GM18526 (cell line): ENCODE measurements around the gene CAPN10.

Experiments used
- POLR2A ChIP-seq: IDR thresholded peaks from 3 replicates; pipeline ENCODE4 v1.6.1; 2011; ENCODE audit not compliant: insufficient read length; ENCODE audit errors: extremely low read depth

CAPN10 gene

GRCh38 chr2:240620149-240620731 lies 33.7 kb downstream of the CAPN10 start:
- no peak for TF ChIP-seq POLR2A

GRCh38 chr2:240620859-240621258 lies 34.3 kb downstream of the CAPN10 start:
- no peak for TF ChIP-seq POLR2A

- no peak for TF ChIP-seq POLR2A
These were observed 35.5 kb downstream of the CAPN10 start for GRCh38 chr2:240622060-240622411.

GRCh38 chr2:240622531-240623235 lies 36.1 kb downstream of the CAPN10 start:
- TF ChIP-seq POLR2A: no peak

GRCh38 chr2:240623531-240624010 lies 37.0 kb downstream of the CAPN10 start:
- TF ChIP-seq POLR2A: no peak

- TF ChIP-seq POLR2A: no peak
These were observed 37.7 kb downstream of the CAPN10 start for GRCh38 chr2:240624011-240624949.

- TF ChIP-seq POLR2A: no peak
These were observed 38.6 kb downstream of the CAPN10 start, which contains the start of gene GPR35 for GRCh38 chr2:240624950-240625621. Gene GPR35 (plus strand): TSS chr2:240625480. CDS start chr2:240629953, 4,473 bp downstream.

GRCh38 chr2:240626531-240627300 lies 40.2 kb downstream of the CAPN10 start:
- TF ChIP-seq POLR2A: no peak

GRCh38 chr2:240627736-240628506 lies 41.4 kb downstream of the CAPN10 start:
- no peak for TF ChIP-seq POLR2A

- no peak for TF ChIP-seq POLR2A
These were observed 41.9 kb downstream of the CAPN10 start for GRCh38 chr2:240628507-240628807.

GRCh38 chr2:240628808-240629618 lies 42.5 kb downstream of the CAPN10 start:
- TF ChIP-seq POLR2A: no peak

GRCh38 chr2:240629619-240629967 lies 43.1 kb downstream of the CAPN10 start:
- no peak for TF ChIP-seq POLR2A

GRCh38 chr2:240629968-240630770 lies 43.6 kb downstream of the CAPN10 start:
- TF ChIP-seq POLR2A: no peak
